Stimulated activated CD4-positive, alpha-beta T cell treated with anti-CD3 and anti-CD28 coated beads, Interleukin-12 subunit alpha, Interleukin-12 subunit beta, amount 100 ng/mL, for 4 hours (primary cell): ENCODE data around the gene TMEM205.
"Not testable (repeated sequence)": the region's sequence is repeated elsewhere in the genome, so short reads cannot be mapped to it uniquely, and the experiment has no call there.

ENCODE experiments used
- DNase-seq: peaks from one replicate; pipeline ENCODE4 v3.0.0-alpha.2; 2020

TMEM205 gene

GRCh38 chr19:11370744-11371143, 24.7 kb upstream of the TMEM205 start:
- DNase-seq: no peak

- no peak for DNase-seq
Observed at GRCh38 chr19:11367528-11367927, 21.5 kb upstream of the TMEM205 start.

- no peak for DNase-seq
Observed at GRCh38 chr19:11365557-11366117, 19.6 kb upstream of the TMEM205 start.

- DNase-seq: no peak
Observed at GRCh38 chr19:11364935-11365334, 18.9 kb upstream of the TMEM205 start.

DNA sequence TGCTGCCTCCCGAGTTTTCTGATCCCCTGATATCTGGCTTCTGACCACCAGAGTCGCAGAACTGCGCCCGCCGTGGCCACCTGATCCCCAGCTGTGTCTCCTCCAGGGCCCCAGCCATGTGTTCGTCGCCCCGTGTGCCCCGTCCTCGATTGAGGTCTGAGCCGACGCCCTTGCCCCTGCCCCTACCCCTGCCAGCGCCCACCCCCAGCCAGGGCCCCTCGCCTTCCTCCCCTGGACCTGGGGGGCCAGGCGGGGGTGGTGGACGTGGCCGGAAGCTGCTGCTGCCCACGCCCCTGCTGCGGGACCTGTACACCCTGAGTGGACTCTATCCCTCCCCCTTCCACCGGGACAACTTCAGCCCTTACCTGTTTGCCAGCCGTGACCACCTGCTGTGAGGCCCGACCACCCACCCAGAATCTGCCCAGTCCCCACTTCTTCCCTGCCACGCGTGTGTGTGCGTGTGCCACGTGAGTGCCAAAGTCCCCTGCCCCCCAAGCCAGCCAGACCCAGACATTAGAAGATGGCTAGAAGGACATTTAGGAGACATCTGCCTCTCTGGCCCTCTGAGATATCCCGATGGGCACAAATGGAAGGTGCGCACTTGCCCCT, 18.3 kb upstream of the TMEM205 start:
- DNase-seq: no peak

- DNase-seq: no peak
Observed at GRCh38 chr19:11363881-11364280, 17.8 kb upstream of the TMEM205 start.

- no peak for DNase-seq
Observed at GRCh38 chr19:11361771-11362731, 16.0 kb upstream of the TMEM205 start.

GRCh38 chr19:11361037-11361770, 15.1 kb upstream of the TMEM205 start:
- no peak for DNase-seq

GRCh38 chr19:11359421-11359820, 13.4 kb upstream of the TMEM205 start:
- DNase-seq: no peak

GRCh38 chr19:11356676-11357550, 10.8 kb upstream of the TMEM205 start:
- no peak for DNase-seq

DNA sequence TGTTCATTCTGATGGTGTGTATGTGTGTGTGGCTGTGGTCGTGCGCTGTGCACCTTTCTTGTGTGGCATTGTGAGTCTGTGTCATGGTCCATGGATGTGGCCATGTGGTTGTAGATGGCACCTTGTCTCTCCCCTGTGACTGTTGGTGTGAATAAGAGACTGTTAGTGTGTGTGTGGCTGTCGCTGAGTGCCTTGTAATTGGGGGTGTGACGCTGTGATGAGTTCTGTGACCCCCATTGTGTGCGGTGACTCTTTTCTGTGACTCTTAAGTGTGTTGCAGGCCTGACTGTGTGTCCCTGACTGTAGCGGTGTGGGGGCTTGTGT, 10.0 kb upstream of the TMEM205 start:
- no peak for DNase-seq

DNA sequence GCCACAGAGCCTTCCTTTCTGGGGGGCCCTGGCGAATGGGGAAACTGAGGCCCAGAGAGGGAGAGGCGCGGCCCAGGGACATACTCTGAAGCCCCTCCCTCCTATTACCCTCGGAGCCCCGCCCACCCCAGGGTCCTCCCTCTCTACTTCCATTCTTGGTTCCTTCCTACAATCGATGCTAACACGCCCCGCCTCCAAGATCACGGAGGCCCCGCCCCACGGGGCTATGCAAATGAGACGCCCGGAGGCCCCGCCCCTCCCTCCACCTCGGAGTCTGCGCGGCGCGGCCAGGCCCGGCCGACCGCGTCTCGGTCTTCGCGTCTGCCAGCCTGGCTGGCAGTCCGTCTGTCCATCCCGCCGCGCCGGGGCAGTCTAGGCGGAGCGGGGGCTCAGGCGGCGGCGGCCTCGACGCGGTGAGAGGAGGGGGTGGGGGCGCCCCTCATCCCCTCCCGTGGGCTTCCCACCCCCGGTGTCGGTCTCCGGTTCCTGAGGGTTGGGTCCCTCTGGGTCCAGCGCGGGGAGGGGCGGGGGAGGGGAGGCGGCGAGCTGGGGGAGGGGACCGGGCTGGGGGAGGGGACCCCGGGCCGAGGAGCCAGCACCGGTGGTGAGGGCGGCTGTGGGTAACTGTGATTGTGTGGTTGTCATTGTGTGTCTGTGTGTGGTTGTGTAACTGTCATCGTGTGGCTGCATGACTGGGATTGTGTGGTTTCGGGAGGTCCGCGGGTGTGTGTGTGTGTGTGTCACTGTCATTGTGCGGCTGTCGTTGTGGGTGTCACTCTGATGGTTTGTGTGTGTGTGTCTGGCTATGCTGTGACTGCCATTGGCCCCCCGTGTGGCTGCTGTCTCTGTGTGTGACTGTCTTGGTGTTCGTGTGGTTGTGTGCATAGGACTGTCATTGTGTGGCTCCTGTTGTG, 9.3 kb upstream of the TMEM205 start, which contains the start of gene PLPPR2:
Gene PLPPR2, plus strand, starts transcription at position 273 of the 914 bp plus-strand sequence. CDS start 2,242 bp downstream, outside the sequence.
- peak; percentile 79 for DNase-seq

DNA sequence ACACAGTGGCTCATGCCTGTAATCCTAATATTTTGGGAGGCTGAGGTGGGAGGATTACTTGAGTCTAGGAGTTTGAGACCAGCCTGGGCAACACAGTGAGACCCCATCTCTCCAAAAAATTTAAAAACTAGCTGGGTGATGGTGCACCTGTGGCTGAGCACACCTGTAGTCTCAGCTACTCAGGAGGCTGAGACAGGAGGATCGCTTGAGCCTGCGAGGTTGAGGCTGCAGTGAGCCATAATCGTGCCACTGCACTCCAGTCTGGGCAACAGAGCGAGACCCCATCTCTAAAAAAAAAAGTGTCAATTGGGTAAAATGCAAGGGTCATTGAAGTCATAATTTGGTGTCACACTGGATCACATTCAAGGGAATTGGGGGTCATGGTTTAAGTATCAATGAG, 8.0 kb upstream of the TMEM205 start:
- DNase-seq: not testable (repeated sequence)

GRCh38 chr19:11349171-11349570, 3.1 kb upstream of the TMEM205 start:
- no peak for DNase-seq

DNA sequence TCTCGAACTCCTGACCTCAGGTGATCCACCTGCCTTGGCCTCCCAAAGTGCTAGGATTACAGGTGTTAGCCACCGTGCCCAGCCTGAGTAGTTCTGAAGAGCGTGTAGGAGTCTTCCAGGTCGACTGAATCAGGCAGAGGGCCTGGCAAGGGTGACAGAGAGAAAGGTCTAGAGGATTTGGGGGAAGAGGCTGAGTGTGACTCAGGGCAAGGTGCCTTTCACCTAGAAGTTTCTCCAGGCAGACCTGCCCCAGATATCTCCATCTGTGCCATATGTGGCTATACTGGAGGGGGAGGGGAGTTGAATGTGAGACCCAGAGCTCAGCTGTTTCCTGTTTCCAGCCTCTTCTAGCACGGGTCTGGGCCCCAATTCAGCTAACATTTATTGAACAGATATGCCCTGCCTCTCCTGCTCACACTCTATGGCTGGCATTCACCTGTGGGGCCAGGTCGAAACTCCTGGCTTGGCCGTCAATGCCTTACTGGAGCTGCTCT, 1.5 kb upstream of the TMEM205 start:
- DNase-seq: no peak

DNA sequence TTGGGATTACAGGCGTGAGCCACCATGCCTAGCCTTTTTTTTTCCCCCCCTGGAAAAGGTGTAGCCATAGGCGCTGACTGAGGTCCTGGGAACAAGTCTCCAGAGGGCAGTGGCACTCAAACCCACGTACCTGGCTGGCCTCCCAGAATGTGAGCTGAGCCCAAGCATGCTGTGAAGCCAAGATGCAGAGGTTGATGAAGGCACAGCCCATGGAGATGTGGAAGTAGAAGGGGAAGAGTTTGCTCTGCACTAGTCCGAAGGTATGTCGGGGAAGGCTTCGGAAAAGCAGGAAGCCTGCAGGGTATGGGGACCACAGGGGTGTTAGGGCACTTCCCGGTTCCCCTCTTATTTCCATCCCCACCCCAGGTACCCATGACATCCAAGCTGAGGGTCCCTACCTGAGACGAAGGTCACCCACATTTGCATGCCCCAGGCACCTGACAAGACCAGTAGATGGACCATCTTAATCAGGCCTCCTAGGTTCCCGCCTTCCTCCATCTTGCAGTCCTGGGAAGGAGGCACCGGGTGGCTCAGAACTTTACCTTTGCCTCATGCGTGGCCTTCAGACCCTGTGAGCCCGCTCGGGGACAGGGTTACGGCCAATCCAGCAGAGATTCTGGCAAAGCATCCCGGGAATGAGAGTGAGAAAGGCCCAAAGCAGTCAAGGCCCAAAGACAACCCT, 805 bp downstream of the TMEM205 start:
- DNase-seq: no peak

- DNase-seq: no peak
Observed at GRCh38 chr19:11342429-11342828, 3.6 kb downstream of the TMEM205 start.

GRCh38 chr19:11340099-11340467, 6.0 kb downstream of the TMEM205 start:
- not testable (repeated sequence) for DNase-seq

GRCh38 chr19:11339254-11340098, 6.6 kb downstream of the TMEM205 start, which contains the start of gene RAB3D:
Gene RAB3D (minus strand): TSS chr19:11339657. CDS start chr19:11337399, 2,258 bp downstream.
- DNase-seq: peak; percentile 85
